Measurements from ENCODE around the gene TIAM1.

TIAM1 gene

GRCh38 chr21:31372471-31372765 is 28.4 kb upstream of the TIAM1 start:
- no peaks in the 10 kb centered on the region for H3K4me1 ChIP-seq (ENCODE audit: control insufficient read depth, low read length)
- H3K4me2 ChIP-seq (ENCODE audit: low read length): no peak overlapping the region
- no peaks in the 10 kb centered on the region for H4K20me1 ChIP-seq (ENCODE audit: control insufficient read depth, insufficient read depth, low read depth, low read length)
- no peak overlapping the region for H3K27ac ChIP-seq (ENCODE audit: low read depth, low read length)
- no peaks in the 10 kb centered on the region for H3F3A ChIP-seq (ENCODE audit: control insufficient read depth, insufficient read depth)
- H3K9me3 ChIP-seq (ENCODE audit: control insufficient read depth, insufficient read depth, low read length): no peaks in the 10 kb centered on the region
- no peak overlapping the region for H3K4me3 ChIP-seq (ENCODE audit: low read length)
- no peaks in the 10 kb centered on the region for H3K36me3 ChIP-seq (ENCODE audit: control insufficient read depth, low read length)
- no peak for TF ChIP-seq EZH2phosphoT487 (IDR thresholded peaks at IDR 0.05; ENCODE audit: borderline replicate concordance, low read length)
- no peaks in the 10 kb centered on the region for H3K79me2 ChIP-seq (ENCODE audit: control insufficient read depth, low read length)
- H3K9me2 ChIP-seq (replicated peaks; ENCODE audit: control insufficient read depth, low read length): no peaks in the 10 kb centered on the region
- H3K27me3 ChIP-seq (ENCODE audit: control insufficient read depth, low read length): no peaks in the 10 kb centered on the region

GRCh38 chr21:31371715-31372470 is 27.8 kb upstream of the TIAM1 start:
- H3K27ac ChIP-seq (ENCODE audit: low read depth, low read length): no peak overlapping the region
- no peaks in the 10 kb centered on the region for H3K4me1 ChIP-seq (ENCODE audit: control insufficient read depth, low read length)
- TF ChIP-seq EZH2phosphoT487 (IDR thresholded peaks at IDR 0.05; ENCODE audit: borderline replicate concordance, low read length): no peak
- no peak for TF ChIP-seq CTCF (IDR thresholded peaks at IDR 0.05; ENCODE audit: low read depth, low read length, poor library complexity, severe bottlenecking)
- no peak overlapping the region for H3K4me2 ChIP-seq (ENCODE audit: low read length)
- no peaks in the 10 kb centered on the region for H3K27me3 ChIP-seq (ENCODE audit: control insufficient read depth, low read length)
- no peak overlapping the region for H3K4me3 ChIP-seq (ENCODE audit: low read length)
- no peaks in the 10 kb centered on the region for H3F3A ChIP-seq (ENCODE audit: control insufficient read depth, insufficient read depth)
- H3K36me3 ChIP-seq (ENCODE audit: control insufficient read depth, low read length): no peaks in the 10 kb centered on the region
- no peaks in the 10 kb centered on the region for H3K9me2 ChIP-seq (replicated peaks; ENCODE audit: control insufficient read depth, low read length)
- H4K20me1 ChIP-seq (ENCODE audit: control insufficient read depth, insufficient read depth, low read depth, low read length): no peaks in the 10 kb centered on the region
- no peaks in the 10 kb centered on the region for H3K79me2 ChIP-seq (ENCODE audit: control insufficient read depth, low read length)
- H3K9me3 ChIP-seq (ENCODE audit: control insufficient read depth, insufficient read depth, low read length): no peaks in the 10 kb centered on the region

- H3K4me2 ChIP-seq (ENCODE audit: low read length): no peak overlapping the region
- no peaks in the 10 kb centered on the region for H3K27me3 ChIP-seq (ENCODE audit: control insufficient read depth, low read length)
- H3K4me1 ChIP-seq (ENCODE audit: control insufficient read depth, low read length): no peaks in the 10 kb centered on the region
- H4K20me1 ChIP-seq (ENCODE audit: control insufficient read depth, insufficient read depth, low read depth, low read length): no peaks in the 10 kb centered on the region
- H3F3A ChIP-seq (ENCODE audit: control insufficient read depth, insufficient read depth): no peaks in the 10 kb centered on the region
- H3K79me2 ChIP-seq (ENCODE audit: control insufficient read depth, low read length): no peaks in the 10 kb centered on the region
- no peaks in the 10 kb centered on the region for H3K9me2 ChIP-seq (replicated peaks; ENCODE audit: control insufficient read depth, low read length)
- TF ChIP-seq CTCF (IDR thresholded peaks at IDR 0.05; ENCODE audit: low read depth, low read length, poor library complexity, severe bottlenecking) (no peak), EZH2phosphoT487 (IDR thresholded peaks at IDR 0.05; ENCODE audit: borderline replicate concordance, low read length) (no peak)
- H3K36me3 ChIP-seq (ENCODE audit: control insufficient read depth, low read length): no peaks in the 10 kb centered on the region
- H3K9me3 ChIP-seq (ENCODE audit: control insufficient read depth, insufficient read depth, low read length): no peaks in the 10 kb centered on the region
- no peak overlapping the region for H3K4me3 ChIP-seq (ENCODE audit: low read length)
- H3K27ac ChIP-seq (ENCODE audit: low read depth, low read length): no peak overlapping the region
Observed at GRCh38 chr21:31370893-31371544, 27.0 kb upstream of the TIAM1 start.

GRCh38 chr21:31370281-31370892 is 26.3 kb upstream of the TIAM1 start:
- Histone ChIP-seq H3K27me3 (ENCODE audit: control insufficient read depth, low read length) (no peaks in the 10 kb centered on the region), H3F3A (ENCODE audit: control insufficient read depth, insufficient read depth) (no peaks in the 10 kb centered on the region), H3K4me2 (ENCODE audit: low read length) (no peak overlapping the region), H4K20me1 (ENCODE audit: control insufficient read depth, insufficient read depth, low read depth, low read length) (no peaks in the 10 kb centered on the region), H3K9me2 (replicated peaks; ENCODE audit: control insufficient read depth, low read length) (no peaks in the 10 kb centered on the region), H3K9me3 (ENCODE audit: control insufficient read depth, insufficient read depth, low read length) (no peaks in the 10 kb centered on the region), H3K79me2 (ENCODE audit: control insufficient read depth, low read length) (no peaks in the 10 kb centered on the region), H3K27ac (ENCODE audit: low read depth, low read length) (no peak overlapping the region), H3K4me1 (ENCODE audit: control insufficient read depth, low read length) (no peaks in the 10 kb centered on the region), H3K4me3 (ENCODE audit: low read length) (no peak overlapping the region), H3K36me3 (ENCODE audit: control insufficient read depth, low read length) (no peaks in the 10 kb centered on the region)
- TF ChIP-seq EZH2phosphoT487 (IDR thresholded peaks at IDR 0.05; ENCODE audit: borderline replicate concordance, low read length) (no peak), CTCF (IDR thresholded peaks at IDR 0.05; ENCODE audit: low read depth, low read length, poor library complexity, severe bottlenecking) (no peak)

All from DOHH2 (cell line).